T47D (cell line): Measurements from ENCODE around the gene RBMS3.
A peak's percentile ranks its signal among the peaks of the same experiment; 100 is the strongest.

Experiments used
- DNase-seq, 2 experiments: peaks; one replicate each; pipeline versions ENCODE4 v3.0.0 to v3.0.0-alpha.2; 2011 to 2012; ENCODE audit warnings: low read depth in 1 of 2, low spot score in 1 of 2
- JUND ChIP-seq: IDR thresholded peaks from 2 replicates; pipeline ENCODE4 v1.6.1; 2012; ENCODE audit warnings: low read depth
- in situ Hi-C: cut with HindIII; loops from 2 replicates; pipeline ENCODE4 v1.10.0; 2016; ENCODE audit warnings: low sequenced_read_pairs, low pct_unique_long_range_greater_than_20kb

Gene RBMS3

GRCh38 chr3:29258161-29258560, 22.7 kb upstream of the RBMS3 start:
- no peak for DNase-seq
- no peak for TF ChIP-seq JUND
- in situ Hi-C loops: no loop called here

GRCh38 chr3:29261119-29261518, 19.8 kb upstream of the RBMS3 start:
- no peak for TF ChIP-seq JUND
- in situ Hi-C loops: no loop called here

GRCh38 chr3:29263476-29263875, 17.4 kb upstream of the RBMS3 start:
- in situ Hi-C loops: no loop called here
- no peak for TF ChIP-seq JUND
- no peak for DNase-seq

More at GRCh38 chr3:29261119-29261518, 19.8 kb upstream of the RBMS3 start:
- DNase-seq: no peak

- peak; percentile 18 to 44 for DNase-seq
- no peak for TF ChIP-seq JUND
- in situ Hi-C loops: no loop called here
Measured at GRCh38 chr3:29265509-29266072, 15.3 kb upstream of the RBMS3 start.

GRCh38 chr3:29267226-29267625, 13.6 kb upstream of the RBMS3 start:
- in situ Hi-C loops: no loop called here
- TF ChIP-seq JUND: no peak
- no peak for DNase-seq

GRCh38 chr3:29268651-29269050, 12.2 kb upstream of the RBMS3 start:
- TF ChIP-seq JUND: no peak
- no peak for DNase-seq
- in situ Hi-C loops: no loop called here

- in situ Hi-C loops: no loop called here
- no peak for TF ChIP-seq JUND
- no peak for DNase-seq
Measured at GRCh38 chr3:29270752-29271151, 10.1 kb upstream of the RBMS3 start.

- in situ Hi-C loops: no loop called here
- no peak for DNase-seq
- TF ChIP-seq JUND: no peak
Measured at GRCh38 chr3:29271475-29271874, 9.4 kb upstream of the RBMS3 start.

- TF ChIP-seq JUND: no peak
- in situ Hi-C loops: no loop called here
- no peak for DNase-seq
Measured at GRCh38 chr3:29274667-29275066, 6.2 kb upstream of the RBMS3 start.

GRCh38 chr3:29275309-29275708, 5.6 kb upstream of the RBMS3 start:
- no peak for TF ChIP-seq JUND
- no peak for DNase-seq
- in situ Hi-C loops: no loop called here

- DNase-seq: no peak
- no peak for TF ChIP-seq JUND
- in situ Hi-C loops: no loop called here
Measured at GRCh38 chr3:29277249-29277648, 3.6 kb upstream of the RBMS3 start.

- DNase-seq: no peak
- no peak for TF ChIP-seq JUND
- in situ Hi-C loops: no loop called here
Measured at GRCh38 chr3:29279286-29279685, 1.6 kb upstream of the RBMS3 start.

GRCh38 chr3:29279806-29280205, 1.1 kb upstream of the RBMS3 start:
- no peak for DNase-seq
- in situ Hi-C loops: no loop called here
- TF ChIP-seq JUND: no peak

- no peak for DNase-seq
- TF ChIP-seq JUND: no peak
- in situ Hi-C loops: no loop called here
Measured at GRCh38 chr3:29281094-29281343, 148 bp downstream of the RBMS3 start.
